GM18909 (cell line): ENCODE results near the gene ECSCR.
A peak's percentile ranks its signal among the peaks of the same experiment; 100 is the strongest.
"Not testable (repeated sequence)": the region's sequence is repeated elsewhere in the genome, so short reads cannot be mapped to it uniquely, and the experiment has no call there.

Experiments
- ATAC-seq: cut with Tn5 transposase; IDR thresholded peaks from one replicate; pipeline ENCODE4 v1.9.1; 2021; ENCODE audit warnings: mild to moderate bottlenecking; ENCODE audit not compliant: unreplicated experiment, poor library complexity

Gene ECSCR, protein sequence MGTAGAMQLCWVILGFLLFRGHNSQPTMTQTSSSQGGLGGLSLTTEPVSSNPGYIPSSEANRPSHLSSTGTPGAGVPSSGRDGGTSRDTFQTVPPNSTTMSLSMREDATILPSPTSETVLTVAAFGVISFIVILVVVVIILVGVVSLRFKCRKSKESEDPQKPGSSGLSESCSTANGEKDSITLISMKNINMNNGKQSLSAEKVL

DNA sequence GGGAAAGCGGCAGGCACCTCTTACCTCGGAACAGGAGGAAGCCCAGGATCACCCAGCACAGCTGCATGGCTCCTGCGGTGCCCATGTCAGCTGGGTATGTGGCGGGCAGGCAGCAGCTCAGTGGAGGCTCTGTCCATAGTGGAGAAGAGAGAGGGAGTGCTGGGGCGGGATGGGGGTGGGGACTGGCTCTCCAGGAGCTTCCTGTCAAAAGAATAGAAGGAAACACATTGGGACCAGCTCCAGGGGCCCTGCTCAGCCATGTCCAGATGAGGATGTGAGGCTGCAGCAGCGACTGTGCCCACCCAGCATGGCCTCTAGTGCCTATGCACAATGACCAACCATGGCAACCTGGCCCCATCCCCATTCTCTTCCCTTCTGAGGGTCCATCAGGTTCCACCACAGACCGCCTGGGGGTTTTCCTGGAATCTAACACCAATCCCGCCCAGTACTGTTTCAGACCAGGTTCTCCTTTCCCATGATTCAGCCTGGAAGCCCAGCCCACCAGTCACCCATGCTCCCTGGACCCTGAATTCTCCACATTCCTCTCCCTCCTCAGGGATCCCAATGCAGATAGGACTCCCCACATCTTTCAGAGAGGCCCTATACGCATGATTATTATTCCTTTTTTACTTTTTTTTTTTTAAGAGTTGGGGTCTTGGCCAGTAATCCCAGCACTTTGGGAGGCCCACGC, at the start of gene ECSCR:
Gene ECSCR, minus strand, starts transcription at position 158 of the 691 bp plus-strand sequence. Its CDS starts 73 bp downstream, at position 85.
- ATAC-seq = no peak

- not testable (repeated sequence) for ATAC-seq
Observed at GRCh38 chr5:139504722-139505121, 42.2 kb upstream of the ECSCR start.

DNA sequence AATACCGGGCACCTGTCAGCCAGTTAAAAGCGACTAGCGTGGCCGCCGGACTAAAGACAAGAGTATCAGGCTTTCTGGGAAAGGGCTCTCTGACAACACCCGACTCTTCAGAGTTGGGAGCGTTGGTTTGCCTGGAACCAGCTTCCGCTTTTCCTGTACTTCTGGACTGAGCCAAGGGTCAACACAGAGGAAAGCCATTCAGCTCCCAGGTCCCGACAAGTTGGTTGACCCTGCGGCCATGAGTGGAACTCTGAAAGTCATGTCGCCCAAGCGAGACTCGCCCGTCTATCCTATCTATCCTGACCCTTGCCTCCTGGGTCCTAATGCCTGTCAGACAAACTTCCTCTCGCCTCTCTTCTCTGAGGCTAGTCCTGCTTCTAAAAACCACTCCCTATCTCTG, 41.3 kb upstream of the ECSCR start:
- ATAC-seq = not testable (repeated sequence)

DNA sequence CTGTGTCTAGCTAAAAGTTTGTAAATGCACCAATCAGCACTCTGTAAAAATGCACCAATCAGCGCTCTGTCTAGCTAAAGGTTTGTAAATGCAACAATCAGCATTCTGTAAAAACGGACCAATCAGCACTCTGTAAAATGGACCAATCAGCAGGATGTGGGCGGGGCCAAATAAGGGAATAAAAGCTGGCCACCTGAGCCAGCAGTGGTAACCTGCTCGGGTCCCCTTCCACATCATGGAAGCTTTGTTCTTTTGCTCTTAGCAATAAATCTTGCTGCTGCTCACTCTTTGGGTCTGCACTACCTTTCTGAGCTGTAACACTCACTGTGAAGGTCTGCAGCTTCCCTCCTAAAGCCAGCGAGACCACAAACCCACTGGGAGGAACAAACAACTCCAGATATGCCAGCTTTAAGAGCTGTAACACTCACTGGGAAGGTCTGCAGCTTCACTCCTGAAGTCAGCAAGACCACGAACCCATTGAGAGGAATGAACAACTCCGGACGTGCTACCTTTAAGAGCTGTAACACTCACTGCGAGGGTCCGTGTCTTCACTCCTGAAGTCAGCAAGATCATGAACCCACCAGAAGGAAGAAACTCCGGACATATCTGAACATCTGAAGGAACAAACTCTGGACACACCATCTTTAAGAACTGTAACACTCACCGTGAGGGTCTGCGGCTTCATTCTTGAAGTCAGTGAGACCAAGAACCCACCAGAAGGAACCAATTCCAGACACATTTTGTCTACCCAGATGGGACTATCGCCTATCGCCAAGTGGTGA, 40.7 kb upstream of the ECSCR start:
- not testable (repeated sequence) for ATAC-seq

DNA sequence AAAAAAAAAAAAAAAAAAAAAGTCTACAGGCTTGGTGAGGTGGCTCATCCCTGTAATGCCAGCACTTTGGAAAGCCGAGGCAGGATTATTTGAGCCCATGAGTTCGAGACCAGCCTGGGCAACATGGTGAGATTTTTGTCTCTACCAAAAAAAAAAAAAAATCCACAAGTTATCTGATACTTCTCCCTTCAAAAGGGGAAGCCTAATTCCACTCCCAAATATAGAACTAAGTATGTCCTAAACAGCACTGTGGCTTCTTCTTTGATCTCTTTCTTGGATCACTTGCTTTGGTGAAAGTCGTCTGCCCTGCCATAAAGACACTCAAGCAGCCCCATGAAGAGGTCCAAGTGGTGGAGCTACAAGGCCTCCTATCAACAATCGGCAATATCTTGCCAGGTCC, 38.8 kb upstream of the ECSCR start:
- no peak for ATAC-seq

DNA sequence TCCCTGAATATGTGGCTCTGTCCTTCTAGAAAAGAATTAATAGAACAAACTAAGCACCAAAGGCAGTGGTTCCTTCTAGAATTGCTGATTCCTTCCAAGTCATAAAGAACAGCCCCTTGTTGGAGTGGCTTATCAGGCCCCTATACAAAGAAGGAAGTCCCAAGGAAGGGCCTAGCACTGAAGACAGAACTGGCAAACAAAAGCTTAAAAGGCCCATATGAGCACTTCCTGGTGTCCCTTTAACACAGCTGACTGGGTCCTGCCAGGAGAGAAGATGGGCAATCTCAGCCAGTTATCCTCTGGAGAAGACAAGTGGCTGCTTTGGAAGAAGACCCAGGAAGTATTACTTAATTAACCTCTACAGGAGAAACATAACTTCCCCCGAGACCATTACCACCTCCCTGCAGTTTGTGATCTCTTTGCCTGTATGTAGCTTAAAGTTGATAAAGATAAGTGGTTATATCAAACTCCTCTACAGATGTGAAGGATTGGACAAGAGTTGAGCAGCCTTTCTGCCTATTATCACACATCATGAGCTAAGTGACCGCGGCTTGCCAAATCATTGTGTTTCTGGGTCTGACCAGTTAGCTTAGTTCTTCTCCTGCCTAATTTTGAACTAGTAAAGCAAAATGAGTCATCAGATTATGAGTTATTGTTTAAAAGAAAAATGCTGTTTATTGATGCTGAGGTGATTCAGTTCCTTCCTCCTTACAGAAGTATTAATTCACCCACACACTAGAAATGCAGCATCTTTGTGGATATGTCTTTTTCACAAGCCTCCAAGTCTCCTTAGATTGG, 33.3 kb upstream of the ECSCR start:
- no peak for ATAC-seq

GRCh38 chr5:139494832-139495231, 32.3 kb upstream of the ECSCR start:
- ATAC-seq = no peak

- no peak for ATAC-seq
Observed at GRCh38 chr5:139494256-139494655, 31.7 kb upstream of the ECSCR start.

DNA sequence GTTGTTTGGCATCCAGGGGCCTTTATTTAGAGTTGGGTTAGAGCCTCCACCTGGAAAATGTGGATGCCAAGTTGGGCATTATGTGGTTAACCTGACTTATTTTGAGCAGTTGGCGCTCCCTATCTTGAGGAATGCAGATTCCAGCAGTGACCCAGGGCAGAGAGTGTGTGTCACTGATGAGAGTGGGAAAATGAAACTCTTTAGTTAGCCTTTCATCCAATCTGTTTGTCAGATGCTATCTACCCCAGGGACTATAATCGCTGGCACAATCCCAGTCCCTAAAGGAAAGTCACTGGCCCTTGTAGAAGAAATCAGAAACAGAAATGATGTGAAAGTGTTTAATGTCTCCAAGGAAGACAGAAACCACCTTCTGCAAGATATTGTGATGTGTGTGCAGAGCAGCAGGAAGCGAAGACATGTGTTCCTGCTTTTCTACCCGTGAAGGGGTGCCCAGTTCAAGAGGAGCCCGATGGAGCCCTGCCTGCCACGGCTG, 30.2 kb upstream of the ECSCR start:
- no peak for ATAC-seq

- ATAC-seq = no peak
Observed at GRCh38 chr5:139488260-139488659, 25.7 kb upstream of the ECSCR start.

- no peak for ATAC-seq
Observed at GRCh38 chr5:139486201-139486600, 23.7 kb upstream of the ECSCR start.

DNA sequence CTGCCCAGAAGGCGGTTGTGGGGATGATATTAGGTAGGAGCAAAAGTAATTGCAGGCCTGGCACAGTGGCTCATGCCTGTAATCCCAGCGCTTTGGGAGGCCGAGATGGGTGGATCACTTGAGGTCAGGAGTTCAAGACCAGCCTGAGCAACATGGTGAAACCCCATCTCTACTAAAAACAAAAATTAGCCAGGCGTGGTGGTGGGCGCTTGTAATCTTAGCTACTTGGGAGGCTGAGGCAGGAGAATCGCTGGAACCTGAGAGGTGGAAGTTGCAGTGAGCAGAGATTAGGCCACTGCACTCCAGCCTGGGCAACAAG, 20.3 kb upstream of the ECSCR start:
- not testable (repeated sequence) for ATAC-seq

- ATAC-seq = peak; percentile 60
Observed at GRCh38 chr5:139482050-139482889, 19.7 kb upstream of the ECSCR start, which contains the start of gene STING1. STING1 (minus strand) TSS chr5:139482758; CDS start chr5:139481704, 1,054 bp downstream.

GRCh38 chr5:139481580-139482049, 19.1 kb upstream of the ECSCR start:
- ATAC-seq = peak; percentile 19

- no peak for ATAC-seq
Observed at GRCh38 chr5:139481122-139481533, 18.6 kb upstream of the ECSCR start.

- ATAC-seq = not testable (repeated sequence)
Observed at GRCh38 chr5:139479729-139480128, 17.2 kb upstream of the ECSCR start.

DNA sequence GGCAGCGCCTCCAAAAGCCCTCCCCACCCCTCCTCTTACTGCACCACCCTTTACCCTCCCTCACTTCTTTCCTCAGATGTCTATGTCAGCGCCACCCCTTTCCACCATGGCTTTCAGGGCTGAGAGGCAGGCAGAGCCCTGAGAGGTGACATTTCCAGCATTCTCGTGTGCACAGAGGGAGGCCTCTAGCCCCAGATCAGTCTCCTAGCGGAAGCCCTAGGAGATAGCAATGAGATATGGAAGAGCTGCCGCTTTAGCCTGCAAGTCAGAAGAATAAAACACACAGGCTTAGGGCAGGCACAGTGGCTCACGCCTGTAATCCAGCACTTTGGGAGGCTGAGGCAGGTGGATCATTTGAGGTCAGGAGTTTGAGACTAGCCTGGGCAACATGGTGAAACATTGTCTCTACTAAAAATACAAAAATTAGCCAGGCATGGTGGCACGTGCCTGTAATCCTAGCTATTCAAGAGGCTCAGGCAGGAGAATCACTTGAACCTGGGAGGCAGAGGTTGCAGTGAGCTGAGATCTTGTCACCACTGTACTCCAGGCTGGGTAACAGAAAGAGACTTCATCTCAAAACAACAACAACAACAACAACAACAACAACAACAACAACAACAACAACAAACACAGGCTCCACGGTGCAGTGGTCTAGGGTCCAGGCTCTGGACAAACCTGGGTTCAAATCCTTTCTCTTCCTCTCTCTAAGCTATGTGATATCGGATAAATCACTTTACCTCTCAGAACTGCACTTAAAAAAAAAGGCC, 16.3 kb upstream of the ECSCR start:
- not testable (repeated sequence) for ATAC-seq

- no peak for ATAC-seq
Observed at GRCh38 chr5:139475865-139476617, 13.5 kb upstream of the ECSCR start.
